HEK293 (cell line): ENCODE data around the gene SLC2A8.

Experiments used
- CTCF ChIA-PET: fragments of 350-600 bp; formaldehyde crosslinking; extraction: SDS; loops from one replicate; lab custom pipeline; 2021; ENCODE audit warnings: antibody characterized with exemption; lab: Yijun Ruan, JAX
- POLR2A ChIA-PET: fragments of 300-600 bp; formaldehyde crosslinking; extraction: SDS; loops from one replicate; lab custom pipeline; 2020; ENCODE audit warnings: antibody characterized with exemption, inconsistent platforms; lab: Yijun Ruan, JAX
- H3K27ac ChIP-seq: fragments of 200-500 bp; sonication (Bioruptor generic); 2 replicates; pipeline ENCODE4 v1.5.1; 2014; ENCODE audit warnings: low read depth, low read length, control low read depth, inconsistent platforms; ENCODE audit errors: extremely low read depth
- H3K36me3 ChIP-seq, 2 experiments: fragments of 200-500 bp in 1 of 2; sonication (Bioruptor generic) in 1 of 2; 1 replicate in 1 of 2; 2 replicates in 1 of 2; pipeline ENCODE4 v1.5.1; 2014 to 2017; ENCODE audit warnings: inconsistent platforms in 2 of 2, low read length in 2 of 2; ENCODE audit not compliant: control insufficient read depth in 2 of 2, insufficient read depth in 1 of 2
- H3K4me1 ChIP-seq: fragments of 200-500 bp; sonication (Bioruptor generic); 2 replicates; pipeline ENCODE4 v1.5.1; 2014; ENCODE audit warnings: mild to moderate bottlenecking, low read length, inconsistent platforms; ENCODE audit not compliant: control insufficient read depth, insufficient read depth
- H3K4me3 ChIP-seq: 2 replicates; pipeline ENCODE4 v1.5.1; 2011; ENCODE audit warnings: low read depth, mild to moderate bottlenecking, control low read depth, low read length, moderate library complexity
- H3K9me3 ChIP-seq: fragments of 200-500 bp; sonication (Bioruptor generic); 2 replicates; pipeline ENCODE4 v1.5.1; 2014; ENCODE audit warnings: low read depth, low read length, inconsistent platforms; ENCODE audit not compliant: control insufficient read depth, insufficient read depth
- KLF16 ChIP-seq: fragments of 450-650 bp; formaldehyde crosslinking; IDR thresholded peaks from 2 replicates; pipeline ENCODE4 v1.5.1; 2017; ENCODE audit warnings: missing biosample characterization, missing genetic modification characterization
- MEIS1 ChIP-seq: sonication (generic); formaldehyde crosslinking; IDR thresholded peaks from 2 replicates; pipeline ENCODE4 v1.8.1; 2022; ENCODE audit warnings: missing genetic modification reagents, mild to moderate bottlenecking, borderline replicate concordance
- MYNN ChIP-seq: fragments of 450-650 bp; formaldehyde crosslinking; IDR thresholded peaks from 2 replicates; pipeline ENCODE4 v1.5.1; 2016; ENCODE audit warnings: missing biosample characterization, missing genetic modification characterization, borderline replicate concordance
- SETDB1 ChIP-seq: IDR thresholded peaks from one replicate; pipeline ENCODE4 v1.6.1; 2017; ENCODE audit warnings: mild to moderate bottlenecking, low read length, moderate library complexity, mixed read lengths; ENCODE audit not compliant: insufficient read length
- ZBTB8A ChIP-seq: fragments of 450-650 bp; formaldehyde crosslinking; IDR thresholded peaks from 2 replicates; pipeline ENCODE4 v1.5.1; 2016; ENCODE audit warnings: missing biosample characterization, missing genetic modification characterization
- ZNF140 ChIP-seq: fragments of 450-650 bp; formaldehyde crosslinking; IDR thresholded peaks from 2 replicates; pipeline ENCODE4 v1.5.1; 2016; ENCODE audit warnings: missing biosample characterization, missing genetic modification characterization
- ZNF157 ChIP-seq: fragments of 450-650 bp; formaldehyde crosslinking; IDR thresholded peaks from 2 replicates; pipeline ENCODE4 v1.5.1; 2016; ENCODE audit warnings: missing biosample characterization, missing genetic modification characterization
- ZNF266 ChIP-seq: fragments of 450-650 bp; formaldehyde crosslinking; IDR thresholded peaks from 2 replicates; pipeline ENCODE4 v1.5.1; 2016; ENCODE audit warnings: missing biosample characterization, missing genetic modification characterization, low read depth
- ZNF292 ChIP-seq: fragments of 450-650 bp; formaldehyde crosslinking; IDR thresholded peaks from 2 replicates; pipeline ENCODE4 v1.5.1; 2016; ENCODE audit warnings: low read depth, missing biosample characterization, missing genetic modification characterization, borderline replicate concordance
- ZNF324 ChIP-seq: fragments of 450-650 bp; formaldehyde crosslinking; IDR thresholded peaks from 2 replicates; pipeline ENCODE4 v1.5.1; 2016; ENCODE audit warnings: missing biosample characterization, missing genetic modification characterization
- ZNF514 ChIP-seq: fragments of 450-650 bp; formaldehyde crosslinking; IDR thresholded peaks from 2 replicates; pipeline ENCODE4 v1.5.1; 2016; ENCODE audit warnings: missing biosample characterization, missing genetic modification characterization
- ZNF544 ChIP-seq: fragments of 450-650 bp; formaldehyde crosslinking; IDR thresholded peaks from 2 replicates; pipeline ENCODE4 v1.5.0; 2017; ENCODE audit warnings: missing biosample characterization, missing genetic modification characterization
- ZNF555 ChIP-seq: fragments of 450-650 bp; formaldehyde crosslinking; conservative IDR thresholded peaks from 2 replicates; pipeline ENCODE4 v1.5.1; 2017; ENCODE audit warnings: missing biosample characterization, mild to moderate bottlenecking, missing genetic modification characterization, inconsistent platforms
- ZNF621 ChIP-seq: fragments of 450-650 bp; formaldehyde crosslinking; IDR thresholded peaks from 2 replicates; pipeline ENCODE4 v1.5.1; 2017; ENCODE audit warnings: missing biosample characterization, missing genetic modification characterization
- ZNF626 ChIP-seq: fragments of 450-650 bp; sonication (Bioruptor Pico); formaldehyde crosslinking; IDR thresholded peaks from 2 replicates; pipeline ENCODE4 v1.5.1; 2018; ENCODE audit warnings: missing biosample characterization, missing genetic modification characterization, inconsistent platforms
- ZNF701 ChIP-seq: fragments of 450-650 bp; formaldehyde crosslinking; IDR thresholded peaks from 2 replicates; pipeline ENCODE4 v1.5.1; 2016; ENCODE audit warnings: missing biosample characterization, missing genetic modification characterization
- ZNF768 ChIP-seq: fragments of 450-650 bp; formaldehyde crosslinking; IDR thresholded peaks from 2 replicates; pipeline ENCODE4 v1.5.1; 2018; ENCODE audit warnings: missing biosample characterization, mild to moderate bottlenecking, missing genetic modification characterization
- TF ChIP-seq, protein P1 (sequence below): fragments of 450-650 bp; formaldehyde crosslinking; IDR thresholded peaks from 2 replicates; pipeline ENCODE4; 2016; ENCODE audit warnings: missing biosample characterization, missing genetic modification characterization
- TF ChIP-seq, protein P2 (sequence below): fragments of 450-650 bp; formaldehyde crosslinking; IDR thresholded peaks from 2 replicates; pipeline ENCODE4 v1.5.1; 2016; ENCODE audit warnings: missing biosample characterization, missing genetic modification characterization
- TF ChIP-seq, protein P3 (sequence below): fragments of 450-650 bp; formaldehyde crosslinking; IDR thresholded peaks from 2 replicates; pipeline ENCODE4 v1.5.1; 2016; ENCODE audit warnings: missing biosample characterization, missing genetic modification characterization
- TF ChIP-seq, protein P4 (sequence below): fragments of 450-650 bp; formaldehyde crosslinking; IDR thresholded peaks from 2 replicates; pipeline ENCODE4 v1.5.1; 2017; ENCODE audit warnings: missing biosample characterization, missing genetic modification characterization
- TF ChIP-seq, protein P5 (sequence below): fragments of 450-650 bp; formaldehyde crosslinking; IDR thresholded peaks from 2 replicates; pipeline ENCODE4 v1.5.1; 2016; ENCODE audit warnings: missing biosample characterization, missing genetic modification characterization
- TF ChIP-seq, protein P6 (sequence below): fragments of 450-650 bp; formaldehyde crosslinking; conservative IDR thresholded peaks from 2 replicates; pipeline ENCODE4 v1.5.1; 2016; ENCODE audit warnings: low read depth, missing biosample characterization, missing genetic modification characterization

The SLC2A8 gene

DNA sequence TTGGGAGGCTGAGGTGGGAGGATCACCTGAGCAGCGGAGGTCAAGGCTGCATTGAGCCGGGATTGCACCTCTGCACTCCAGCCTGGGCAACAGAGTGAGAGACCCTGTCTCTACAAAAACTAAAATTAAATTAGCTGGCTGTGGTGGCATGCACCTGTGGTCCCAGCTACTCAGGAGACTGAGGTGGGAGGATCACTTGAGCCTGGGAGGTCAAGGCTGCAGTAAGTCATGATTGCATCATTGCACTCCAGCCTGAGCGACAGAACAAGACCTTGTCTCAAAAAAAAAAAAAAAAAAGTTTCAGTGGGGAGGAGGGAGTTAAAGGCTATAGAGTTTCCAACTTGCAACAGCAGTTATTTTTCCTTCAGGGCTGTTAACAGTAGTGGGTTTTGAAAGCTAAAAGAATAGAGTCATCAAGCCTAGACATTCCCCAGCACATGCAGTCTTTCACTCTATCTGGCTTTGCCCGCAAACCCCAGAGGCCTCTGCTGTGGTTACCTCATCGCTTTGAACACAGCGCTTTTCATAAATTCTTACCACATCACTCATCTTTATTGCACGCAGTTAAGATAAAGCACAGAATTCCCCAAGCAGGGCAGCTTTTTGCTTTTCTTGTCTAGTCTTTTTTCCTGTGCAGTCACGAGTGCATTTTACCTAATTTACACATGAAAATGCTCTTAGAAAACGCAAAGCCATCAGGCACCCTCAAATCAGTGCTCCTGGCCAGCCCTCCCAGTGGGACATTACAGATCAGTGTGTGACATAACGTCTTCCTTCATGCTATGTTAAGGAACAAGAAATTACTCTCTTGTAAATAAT, 8.7 kb upstream of the SLC2A8 start:
- H3K4me1 ChIP-seq, result peaks cover 12% of the 10 kb centered on the region
- ChIA-PET POLR2A (interaction anchor here (0.7 to 1.9 kb wide), 11 partner anchors 9 to 223 kb away, joined by 3 to 50 read pairs (median 4); partner anchors contain the start of genes LRSAM1, RPL12, SLC2A8 and STXBP1), CTCF (interaction anchor here (0.6 to 1.2 kb wide), 5 partner anchors 8 to 173 kb away, joined by 3 to 8 read pairs (median 4); partner anchors contain the start of gene SLC2A8)
- H3K9me3 ChIP-seq, result no peaks in the 10 kb centered on the region
- peak overlapping the region; percentile 53 for H3K27ac ChIP-seq
- no peaks in the 10 kb centered on the region for H3K36me3 ChIP-seq
- no peak overlapping the region for H3K4me3 ChIP-seq
- TF ChIP-seq ZNF292 (tag by site-specific recombination), result no peak
- TF ChIP-seq ZNF324 (tag by site-specific recombination), result peak; percentile 89
- TF ChIP-seq, protein P1, sequence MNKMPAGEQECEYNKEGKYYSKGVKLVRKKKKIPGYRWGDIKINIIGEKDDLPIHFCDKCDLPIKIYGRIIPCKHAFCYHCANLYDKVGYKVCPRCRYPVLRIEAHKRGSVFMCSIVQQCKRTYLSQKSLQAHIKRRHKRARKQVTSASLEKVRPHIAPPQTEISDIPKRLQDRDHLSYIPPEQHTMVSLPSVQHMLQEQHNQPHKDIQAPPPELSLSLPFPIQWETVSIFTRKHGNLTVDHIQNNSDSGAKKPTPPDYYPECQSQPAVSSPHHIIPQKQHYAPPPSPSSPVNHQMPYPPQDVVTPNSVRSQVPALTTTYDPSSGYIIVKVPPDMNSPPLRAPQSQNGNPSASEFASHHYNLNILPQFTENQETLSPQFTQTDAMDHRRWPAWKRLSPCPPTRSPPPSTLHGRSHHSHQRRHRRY, result no peak
- TF ChIP-seq ZBTB8A (tag by site-specific recombination), result peak; percentile 68
- TF ChIP-seq, protein P2, sequence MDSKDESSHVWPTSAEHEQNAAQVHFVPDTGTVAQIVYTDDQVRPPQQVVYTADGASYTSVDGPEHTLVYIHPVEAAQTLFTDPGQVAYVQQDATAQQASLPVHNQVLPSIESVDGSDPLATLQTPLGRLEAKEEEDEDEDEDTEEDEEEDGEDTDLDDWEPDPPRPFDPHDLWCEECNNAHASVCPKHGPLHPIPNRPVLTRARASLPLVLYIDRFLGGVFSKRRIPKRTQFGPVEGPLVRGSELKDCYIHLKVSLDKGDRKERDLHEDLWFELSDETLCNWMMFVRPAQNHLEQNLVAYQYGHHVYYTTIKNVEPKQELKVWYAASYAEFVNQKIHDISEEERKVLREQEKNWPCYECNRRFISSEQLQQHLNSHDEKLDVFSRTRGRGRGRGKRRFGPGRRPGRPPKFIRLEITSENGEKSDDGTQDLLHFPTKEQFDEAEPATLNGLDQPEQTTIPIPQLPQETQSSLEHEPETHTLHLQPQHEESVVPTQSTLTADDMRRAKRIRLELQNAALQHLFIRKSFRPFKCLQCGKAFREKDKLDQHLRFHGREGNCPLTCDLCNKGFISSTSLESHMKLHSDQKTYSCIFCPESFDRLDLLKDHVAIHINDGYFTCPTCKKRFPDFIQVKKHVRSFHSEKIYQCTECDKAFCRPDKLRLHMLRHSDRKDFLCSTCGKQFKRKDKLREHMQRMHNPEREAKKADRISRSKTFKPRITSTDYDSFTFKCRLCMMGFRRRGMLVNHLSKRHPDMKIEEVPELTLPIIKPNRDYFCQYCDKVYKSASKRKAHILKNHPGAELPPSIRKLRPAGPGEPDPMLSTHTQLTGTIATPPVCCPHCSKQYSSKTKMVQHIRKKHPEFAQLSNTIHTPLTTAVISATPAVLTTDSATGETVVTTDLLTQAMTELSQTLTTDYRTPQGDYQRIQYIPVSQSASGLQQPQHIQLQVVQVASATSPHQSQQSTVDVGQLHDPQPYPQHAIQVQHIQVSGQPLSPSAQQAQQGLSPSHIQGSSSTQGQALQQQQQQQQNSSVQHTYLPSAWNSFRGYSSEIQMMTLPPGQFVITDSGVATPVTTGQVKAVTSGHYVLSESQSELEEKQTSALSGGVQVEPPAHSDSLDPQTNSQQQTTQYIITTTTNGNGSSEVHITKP (tag by site-specific recombination), result peak; percentile 53
- TF ChIP-seq SETDB1, result no peak
- peak; percentile 76; the same call in 1 of the 2 replicates for TF ChIP-seq MEIS1 (CRISPR knock-in tag)
- TF ChIP-seq, protein P3, sequence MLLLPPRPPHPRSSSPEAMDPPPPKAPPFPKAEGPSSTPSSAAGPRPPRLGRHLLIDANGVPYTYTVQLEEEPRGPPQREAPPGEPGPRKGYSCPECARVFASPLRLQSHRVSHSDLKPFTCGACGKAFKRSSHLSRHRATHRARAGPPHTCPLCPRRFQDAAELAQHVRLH (tag by site-specific recombination), result peak; percentile 93
- TF ChIP-seq MYNN (tag by site-specific recombination), result no peak
- no peak for TF ChIP-seq ZNF140 (tag by site-specific recombination)
- TF ChIP-seq, protein P4, sequence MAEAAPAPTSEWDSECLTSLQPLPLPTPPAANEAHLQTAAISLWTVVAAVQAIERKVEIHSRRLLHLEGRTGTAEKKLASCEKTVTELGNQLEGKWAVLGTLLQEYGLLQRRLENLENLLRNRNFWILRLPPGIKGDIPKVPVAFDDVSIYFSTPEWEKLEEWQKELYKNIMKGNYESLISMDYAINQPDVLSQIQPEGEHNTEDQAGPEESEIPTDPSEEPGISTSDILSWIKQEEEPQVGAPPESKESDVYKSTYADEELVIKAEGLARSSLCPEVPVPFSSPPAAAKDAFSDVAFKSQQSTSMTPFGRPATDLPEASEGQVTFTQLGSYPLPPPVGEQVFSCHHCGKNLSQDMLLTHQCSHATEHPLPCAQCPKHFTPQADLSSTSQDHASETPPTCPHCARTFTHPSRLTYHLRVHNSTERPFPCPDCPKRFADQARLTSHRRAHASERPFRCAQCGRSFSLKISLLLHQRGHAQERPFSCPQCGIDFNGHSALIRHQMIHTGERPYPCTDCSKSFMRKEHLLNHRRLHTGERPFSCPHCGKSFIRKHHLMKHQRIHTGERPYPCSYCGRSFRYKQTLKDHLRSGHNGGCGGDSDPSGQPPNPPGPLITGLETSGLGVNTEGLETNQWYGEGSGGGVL (tag by site-specific recombination), result peak; percentile 50
- TF ChIP-seq, protein P5, sequence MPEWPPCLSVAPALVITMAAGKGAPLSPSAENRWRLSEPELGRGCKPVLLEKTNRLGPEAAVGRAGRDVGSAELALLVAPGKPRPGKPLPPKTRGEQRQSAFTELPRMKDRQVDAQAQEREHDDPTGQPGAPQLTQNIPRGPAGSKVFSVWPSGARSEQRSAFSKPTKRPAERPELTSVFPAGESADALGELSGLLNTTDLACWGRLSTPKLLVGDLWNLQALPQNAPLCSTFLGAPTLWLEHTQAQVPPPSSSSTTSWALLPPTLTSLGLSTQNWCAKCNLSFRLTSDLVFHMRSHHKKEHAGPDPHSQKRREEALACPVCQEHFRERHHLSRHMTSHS (tag by site-specific recombination), result peak; percentile 83
- TF ChIP-seq ZNF701 (tag by site-specific recombination), result no peak
- TF ChIP-seq ZNF157, result no peak
- no peak for TF ChIP-seq ZNF768 (tag by site-specific recombination)
- TF ChIP-seq, protein P6, sequence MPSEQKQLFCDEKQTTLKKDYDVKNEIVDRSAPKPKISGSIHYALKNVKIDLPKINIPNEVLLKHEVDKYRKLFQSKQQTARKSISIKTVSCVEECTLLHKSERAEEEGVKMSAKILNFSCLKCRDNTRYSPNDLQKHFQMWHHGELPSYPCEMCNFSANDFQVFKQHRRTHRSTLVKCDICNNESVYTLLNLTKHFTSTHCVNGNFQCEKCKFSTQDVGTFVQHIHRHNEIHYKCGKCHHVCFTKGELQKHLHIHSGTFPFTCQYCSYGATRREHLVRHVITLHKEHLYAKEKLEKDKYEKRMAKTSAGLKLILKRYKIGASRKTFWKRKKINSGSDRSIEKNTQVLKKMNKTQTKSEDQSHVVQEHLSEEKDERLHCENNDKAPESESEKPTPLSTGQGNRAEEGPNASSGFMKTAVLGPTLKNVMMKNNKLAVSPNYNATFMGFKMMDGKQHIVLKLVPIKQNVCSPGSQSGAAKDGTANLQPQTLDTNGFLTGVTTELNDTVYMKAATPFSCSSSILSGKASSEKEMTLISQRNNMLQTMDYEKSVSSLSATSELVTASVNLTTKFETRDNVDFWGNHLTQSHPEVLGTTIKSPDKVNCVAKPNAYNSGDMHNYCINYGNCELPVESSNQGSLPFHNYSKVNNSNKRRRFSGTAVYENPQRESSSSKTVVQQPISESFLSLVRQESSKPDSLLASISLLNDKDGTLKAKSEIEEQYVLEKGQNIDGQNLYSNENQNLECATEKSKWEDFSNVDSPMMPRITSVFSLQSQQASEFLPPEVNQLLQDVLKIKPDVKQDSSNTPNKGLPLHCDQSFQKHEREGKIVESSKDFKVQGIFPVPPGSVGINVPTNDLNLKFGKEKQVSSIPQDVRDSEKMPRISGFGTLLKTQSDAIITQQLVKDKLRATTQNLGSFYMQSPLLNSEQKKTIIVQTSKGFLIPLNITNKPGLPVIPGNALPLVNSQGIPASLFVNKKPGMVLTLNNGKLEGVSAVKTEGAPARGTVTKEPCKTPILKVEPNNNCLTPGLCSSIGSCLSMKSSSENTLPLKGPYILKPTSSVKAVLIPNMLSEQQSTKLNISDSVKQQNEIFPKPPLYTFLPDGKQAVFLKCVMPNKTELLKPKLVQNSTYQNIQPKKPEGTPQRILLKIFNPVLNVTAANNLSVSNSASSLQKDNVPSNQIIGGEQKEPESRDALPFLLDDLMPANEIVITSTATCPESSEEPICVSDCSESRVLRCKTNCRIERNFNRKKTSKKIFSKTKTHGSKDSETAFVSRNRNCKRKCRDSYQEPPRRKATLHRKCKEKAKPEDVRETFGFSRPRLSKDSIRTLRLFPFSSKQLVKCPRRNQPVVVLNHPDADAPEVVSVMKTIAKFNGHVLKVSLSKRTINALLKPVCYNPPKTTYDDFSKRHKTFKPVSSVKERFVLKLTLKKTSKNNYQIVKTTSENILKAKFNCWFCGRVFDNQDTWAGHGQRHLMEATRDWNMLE (tag by site-specific recombination), result peak; percentile 50; the same call in 1 of the 2 replicates
- no peak; the same call in 1 of the 2 replicates for TF ChIP-seq KLF16 (tag by site-specific recombination)
- no peak for TF ChIP-seq ZNF544 (tag by site-specific recombination)
- TF ChIP-seq ZNF514 (tag by site-specific recombination), result no peak
- TF ChIP-seq ZNF266 (tag by site-specific recombination), result no peak
- TF ChIP-seq ZNF626 (tag by site-specific recombination), result no peak
- TF ChIP-seq ZNF555 (tag by site-specific recombination), result no peak
- TF ChIP-seq ZNF621 (tag by site-specific recombination), result no peak
